HepG2 (cell line): ENCODE data around the gene PSMA2.

Experiments
- CSRNP2 ChIP-seq: sonication (generic); formaldehyde crosslinking; conservative IDR thresholded peaks from 2 replicates; pipeline ENCODE4 v1.8.0; 2022; ENCODE audit warnings: low read depth, missing genetic modification reagents
- E2F1 ChIP-seq: sonication (generic); formaldehyde crosslinking; IDR thresholded peaks from 2 replicates; pipeline ENCODE4 v1.5.0; 2020; ENCODE audit warnings: missing genetic modification reagents
- ESRRA ChIP-seq: sonication (generic); formaldehyde crosslinking; IDR thresholded peaks from 2 replicates; pipeline ENCODE4 v1.5.1; 2020; ENCODE audit warnings: mild to moderate bottlenecking, low read depth, missing genetic modification reagents
- FOXO1 ChIP-seq: sonication (generic); formaldehyde crosslinking; IDR thresholded peaks from 2 replicates; pipeline ENCODE4 v1.4.0; 2020; ENCODE audit warnings: missing genetic modification reagents
- HNRNPH1 ChIP-seq: fragments of 200-400 bp; formaldehyde crosslinking; optimal IDR thresholded peaks from 2 replicates; pipeline ENCODE3; 2017; ENCODE audit warnings: mild to moderate bottlenecking, low read depth, low read length
- MAFG ChIP-seq: sonication (generic); formaldehyde crosslinking; IDR thresholded peaks from 2 replicates; pipeline ENCODE4 v1.5.1; 2020; ENCODE audit warnings: mild to moderate bottlenecking, missing genetic modification reagents
- MIXL1 ChIP-seq: IDR thresholded peaks from 2 replicates; pipeline ENCODE4 v1.6.1; 2016
- NR2C2 ChIP-seq: sonication (generic); formaldehyde crosslinking; IDR thresholded peaks from 2 replicates; pipeline ENCODE4 v1.4.0; 2020; ENCODE audit warnings: missing genetic modification reagents, mild to moderate bottlenecking, moderate library complexity, borderline replicate concordance
- TBL1XR1 ChIP-seq: fragments of 150-350 bp; IDR thresholded peaks from 2 replicates; pipeline ENCODE4 v1.6.1; 2014; ENCODE audit warnings: borderline replicate concordance, low read length; ENCODE audit not compliant: partially characterized antibody
- YY1 ChIP-seq: IDR thresholded peaks from 2 replicates; pipeline ENCODE4 v1.6.1; 2011; ENCODE audit warnings: low read length, low read depth, moderate library complexity, mild to moderate bottlenecking; ENCODE audit not compliant: insufficient read depth, insufficient replicate concordance
- TF ChIP-seq, protein P1 (sequence below): sonication (generic); formaldehyde crosslinking; IDR thresholded peaks from 2 replicates; pipeline ENCODE4 v1.4.0; 2020; ENCODE audit warnings: missing genetic modification reagents, borderline replicate concordance

DNA sequence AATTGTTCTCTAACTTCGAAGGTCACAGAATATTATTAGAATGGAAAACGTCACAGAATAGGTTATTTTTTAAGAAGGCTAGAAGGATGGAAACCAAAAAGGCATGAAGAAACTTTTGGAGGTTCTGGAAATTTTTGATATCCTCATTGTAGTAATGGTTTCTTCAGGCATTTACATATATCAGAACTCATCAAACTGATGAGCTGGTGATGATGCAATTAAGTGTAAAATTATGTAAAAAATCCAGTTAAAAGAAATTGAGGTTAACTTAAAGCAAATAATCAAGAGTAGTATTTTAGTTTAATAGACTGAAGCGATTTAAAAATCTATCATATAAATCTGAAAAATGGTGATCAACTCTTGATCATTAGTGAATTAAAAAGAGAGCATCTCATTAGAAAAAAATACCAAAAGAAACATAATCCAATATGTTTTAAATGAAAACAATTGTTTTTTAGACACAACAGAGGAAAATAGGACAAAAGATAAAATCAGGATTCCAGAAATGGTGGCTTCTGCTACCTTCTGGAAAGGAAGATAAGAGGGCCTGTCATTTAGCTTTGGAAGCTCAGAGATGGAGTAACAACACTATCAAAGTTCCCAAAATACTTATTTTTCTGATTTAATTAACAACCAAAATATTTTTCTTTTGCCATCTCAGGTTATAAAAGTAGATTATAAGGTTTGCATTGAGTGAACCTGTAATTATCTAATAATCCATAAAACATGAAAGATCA is 9.8 kb downstream of the PSMA2 start:
- no peak for TF ChIP-seq HNRNPH1
- TF ChIP-seq, protein P1, sequence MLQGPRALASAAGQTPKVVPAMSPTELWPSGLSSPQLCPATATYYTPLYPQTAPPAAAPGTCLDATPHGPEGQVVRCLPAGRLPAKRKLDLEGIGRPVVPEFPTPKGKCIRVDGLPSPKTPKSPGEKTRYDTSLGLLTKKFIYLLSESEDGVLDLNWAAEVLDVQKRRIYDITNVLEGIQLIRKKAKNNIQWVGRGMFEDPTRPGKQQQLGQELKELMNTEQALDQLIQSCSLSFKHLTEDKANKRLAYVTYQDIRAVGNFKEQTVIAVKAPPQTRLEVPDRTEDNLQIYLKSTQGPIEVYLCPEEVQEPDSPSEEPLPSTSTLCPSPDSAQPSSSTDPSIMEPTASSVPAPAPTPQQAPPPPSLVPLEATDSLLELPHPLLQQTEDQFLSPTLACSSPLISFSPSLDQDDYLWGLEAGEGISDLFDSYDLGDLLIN (CRISPR knock-in tag), result no peak
- TF ChIP-seq FOXO1 (CRISPR knock-in tag), result no peak
- TF ChIP-seq MAFG (CRISPR knock-in tag), result no peak
- TF ChIP-seq MIXL1 (CRISPR knock-in tag), result no peak
- TF ChIP-seq ESRRA, result no peak
- no peak for TF ChIP-seq CSRNP2
- TF ChIP-seq TBL1XR1, result no peak
- TF ChIP-seq YY1, result no peak
- no peak for TF ChIP-seq NR2C2 (CRISPR knock-in tag)
- TF ChIP-seq E2F1 (CRISPR knock-in tag), result no peak
